Suppressor macrophage treated with lipopolysaccharide for 4 hours (primary cell): Measurements from ENCODE around the gene ADAM20.
"Not testable (repeated sequence)": the region's sequence is repeated elsewhere in the genome, so short reads cannot be mapped to it uniquely, and the experiment has no call there.

ENCODE experiments used
- DNase-seq: peaks from one replicate; pipeline ENCODE4 v3.0.0-alpha.2; 2020

Gene ADAM20

DNA sequence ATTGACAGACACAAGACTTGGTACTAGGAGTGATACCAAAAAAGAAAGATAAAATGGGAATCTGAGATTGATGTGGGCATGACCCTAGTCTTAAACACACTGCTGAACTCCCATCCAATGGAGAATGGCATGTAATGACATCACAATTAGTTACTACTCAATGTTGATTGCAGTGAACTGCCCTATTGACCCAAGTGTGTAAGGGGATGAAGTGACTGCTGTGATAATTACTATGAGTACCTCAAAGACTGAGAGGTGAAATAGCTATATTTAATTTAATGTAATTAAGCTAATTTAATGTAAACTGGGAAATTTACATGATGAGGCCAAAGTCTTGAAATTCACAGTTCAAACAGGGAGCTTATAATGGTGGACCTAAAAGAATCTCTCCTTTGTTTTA, at the start of gene ADAM20:
ADAM20 (minus strand) TSS at position 101 of the 400 bp plus-strand sequence. CDS start 10,247 bp downstream, outside the sequence.
- no peak for DNase-seq

DNA sequence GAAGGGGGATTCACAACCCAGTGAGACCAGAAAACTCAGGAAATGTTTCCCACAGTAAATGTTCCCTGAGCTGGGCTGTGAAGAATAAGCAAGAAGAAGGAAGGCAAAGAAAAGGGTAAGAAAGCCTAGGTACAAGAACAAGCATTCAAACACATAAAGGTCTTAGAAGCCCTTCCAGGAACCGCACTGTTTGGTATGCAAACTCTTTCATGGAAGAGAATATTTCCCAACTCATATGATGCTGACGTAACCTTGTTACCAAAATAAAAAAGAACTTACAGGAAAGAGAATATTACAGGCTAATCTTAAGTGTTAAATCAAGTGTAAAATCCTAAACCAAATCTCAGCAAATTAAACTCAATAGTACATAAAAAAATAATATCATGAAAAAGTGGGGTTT, 42.1 kb upstream of the ADAM20 start:
- no peak for DNase-seq

DNA sequence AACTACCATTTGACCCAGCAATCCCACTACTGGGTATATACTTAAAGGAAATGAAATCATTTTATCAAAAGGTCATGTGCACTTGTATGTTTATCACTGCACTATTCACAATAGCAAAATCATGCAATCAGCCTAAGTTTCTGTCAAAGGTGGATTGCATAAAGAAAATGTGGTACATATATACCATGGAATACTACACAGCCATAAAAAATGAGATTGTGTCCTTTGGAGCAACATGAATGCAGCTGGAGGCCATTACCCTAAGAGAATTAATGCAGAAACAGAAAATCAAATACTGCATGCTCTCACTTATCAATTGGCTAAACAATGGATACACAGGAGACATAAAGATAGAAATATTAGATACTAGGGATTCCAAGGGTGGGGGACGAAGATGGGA, 38.2 kb upstream of the ADAM20 start:
- DNase-seq = no peak

DNA sequence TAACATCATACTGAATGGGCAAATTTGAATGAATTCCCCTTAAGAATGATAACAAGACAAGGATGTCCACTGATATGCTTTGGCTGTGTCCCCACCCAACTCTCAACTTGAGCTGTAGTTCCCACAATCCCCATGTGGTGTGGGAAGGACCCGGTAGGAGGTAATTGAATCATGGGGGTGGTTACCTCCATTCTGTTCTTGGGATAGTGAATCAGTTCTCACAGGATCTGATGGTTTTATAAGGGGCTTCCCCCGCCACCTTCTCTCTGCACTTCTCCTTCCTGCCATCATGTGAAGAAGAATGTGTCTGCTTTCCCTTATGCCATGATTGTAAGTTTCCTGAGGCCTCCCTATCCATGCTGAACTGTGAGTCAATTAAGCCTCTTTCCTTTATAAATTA, 36.3 kb upstream of the ADAM20 start:
- DNase-seq = no peak

DNA sequence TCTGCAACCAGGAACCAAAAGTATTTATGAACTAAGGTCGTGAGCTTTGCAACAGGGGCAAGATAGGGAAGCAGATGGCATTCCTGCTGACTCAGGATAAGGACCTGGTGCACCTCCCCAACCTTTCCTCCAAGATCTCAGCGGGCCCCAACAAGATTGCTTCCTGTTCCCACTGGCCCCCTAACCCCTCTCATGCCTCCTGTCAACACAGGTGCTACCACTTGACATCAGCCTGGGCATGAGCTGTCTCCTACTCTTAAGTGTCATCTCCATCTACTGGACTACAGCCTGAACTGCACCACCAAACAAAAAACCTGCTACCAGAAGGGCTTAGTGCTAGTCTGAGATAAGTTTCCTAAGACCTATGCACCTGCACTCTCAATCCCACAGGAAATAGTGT, 33.0 kb upstream of the ADAM20 start:
- DNase-seq = peak; percentile 18

DNA sequence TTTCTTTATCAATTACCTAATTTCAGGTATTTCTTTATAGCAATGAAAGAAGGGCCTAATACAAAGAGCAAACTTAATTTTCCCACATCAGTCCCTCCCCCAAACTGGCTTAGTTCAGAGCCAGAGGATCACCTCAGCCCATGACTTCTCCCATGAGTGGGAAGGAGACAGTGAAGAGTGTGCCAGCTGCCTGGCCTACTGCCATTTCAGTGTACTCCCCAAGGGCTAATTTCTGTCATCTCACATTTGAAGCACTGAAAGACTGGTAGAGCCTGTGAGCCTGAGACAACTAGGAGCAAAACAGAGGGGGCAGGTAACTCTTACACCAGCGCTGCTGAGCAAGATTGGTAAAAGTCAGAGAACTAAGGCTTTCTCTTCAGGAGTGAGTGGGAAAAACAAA, 29.1 kb upstream of the ADAM20 start:
- no peak for DNase-seq

DNA sequence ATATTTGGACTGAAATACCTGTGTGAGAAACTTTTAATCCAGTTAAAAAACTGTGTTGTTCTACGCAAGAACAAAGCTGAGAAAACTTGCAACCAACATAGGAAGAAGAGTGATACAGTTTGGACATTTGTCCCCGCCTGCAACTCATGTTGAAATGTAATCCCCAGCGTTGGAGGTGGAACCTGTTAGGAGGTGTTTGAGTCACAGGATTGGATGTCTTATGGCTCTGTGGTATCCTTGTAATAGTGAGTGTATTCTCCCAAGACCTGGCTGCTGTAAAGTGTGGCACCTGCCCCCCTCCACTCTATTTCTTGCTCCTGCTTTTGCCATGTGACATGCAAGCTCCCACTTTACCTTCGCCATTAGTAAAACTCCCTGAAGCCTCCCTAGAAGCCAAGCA, 28.6 kb upstream of the ADAM20 start:
- DNase-seq = no peak

DNA sequence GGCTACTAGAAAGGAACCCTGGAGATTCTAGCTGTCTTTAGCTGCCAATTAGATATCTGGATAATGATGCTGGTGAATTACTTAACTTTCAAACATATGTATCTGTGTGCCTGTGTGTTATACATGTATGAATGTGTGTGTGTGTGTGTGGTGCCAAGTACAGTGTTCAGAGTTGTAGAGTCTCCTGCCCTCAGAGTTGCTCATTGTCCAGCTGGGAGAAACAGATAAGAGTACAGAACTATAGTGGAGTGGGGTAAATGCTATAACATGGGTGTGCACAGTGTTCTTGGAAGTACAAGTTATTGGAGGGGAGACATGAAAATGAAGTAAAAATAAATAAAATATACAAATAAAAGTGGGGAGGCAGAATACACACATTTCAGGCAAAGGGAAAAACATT, 23.6 kb upstream of the ADAM20 start:
- DNase-seq = no peak

DNA sequence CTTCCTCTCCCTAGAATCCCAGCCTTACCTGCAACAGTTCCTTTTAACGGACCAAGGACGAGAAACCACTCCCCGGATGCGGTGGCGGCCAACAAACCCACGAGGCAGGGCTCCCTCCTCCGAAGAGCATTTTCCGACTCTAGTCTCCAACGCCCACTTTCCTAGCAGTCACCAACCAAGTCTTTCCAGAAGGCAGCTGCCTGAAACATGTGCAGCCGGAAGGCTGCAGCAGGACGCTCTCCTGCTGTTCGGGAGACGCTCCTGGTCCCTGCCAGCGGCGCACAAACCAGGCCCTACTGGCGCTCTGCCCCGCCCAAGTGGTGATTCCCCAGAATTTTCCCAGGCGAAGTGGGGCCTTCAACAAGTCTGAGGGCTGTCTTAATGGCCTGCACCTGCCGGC, 21.1 kb upstream of the ADAM20 start:
- no peak for DNase-seq

DNA sequence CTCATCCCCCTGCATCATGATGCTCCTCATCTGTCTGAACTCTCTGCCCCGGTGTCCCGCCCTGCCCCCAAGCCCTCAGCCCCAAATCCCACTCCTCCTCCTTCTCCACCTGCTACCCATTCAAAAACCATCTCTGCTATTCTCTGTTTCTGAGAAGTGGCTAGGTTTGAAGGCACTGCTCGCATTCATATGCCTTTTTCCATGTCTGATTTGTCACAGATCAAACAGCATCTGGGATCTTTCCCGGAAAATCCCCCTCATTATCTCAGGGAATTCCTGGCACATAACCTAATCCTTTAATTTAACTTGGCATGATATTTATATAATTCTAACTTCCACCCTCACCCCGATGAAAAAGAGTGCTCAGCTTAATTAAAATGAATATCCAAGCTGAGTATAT, 3.3 kb upstream of the ADAM20 start:
- no peak for DNase-seq

DNA sequence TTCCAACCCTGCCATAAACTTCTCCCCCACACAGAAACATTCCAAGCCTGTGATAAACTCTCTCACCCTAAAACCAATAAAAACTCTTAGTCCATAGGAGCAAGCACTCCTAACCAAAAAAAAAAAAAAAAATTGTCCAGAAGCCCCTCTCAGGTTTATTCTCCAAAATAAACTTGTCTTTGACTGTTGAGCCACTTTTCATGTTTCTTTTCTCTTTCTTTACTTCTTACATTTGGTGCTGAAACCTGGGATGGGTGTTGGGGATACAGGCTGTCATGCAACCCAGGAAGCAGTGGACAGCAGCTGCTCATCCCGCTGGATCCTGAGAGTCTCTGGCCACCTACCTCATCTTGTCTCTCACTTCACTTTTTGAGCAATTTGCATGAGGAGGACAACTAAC, 2.0 kb upstream of the ADAM20 start:
- DNase-seq = no peak

DNA sequence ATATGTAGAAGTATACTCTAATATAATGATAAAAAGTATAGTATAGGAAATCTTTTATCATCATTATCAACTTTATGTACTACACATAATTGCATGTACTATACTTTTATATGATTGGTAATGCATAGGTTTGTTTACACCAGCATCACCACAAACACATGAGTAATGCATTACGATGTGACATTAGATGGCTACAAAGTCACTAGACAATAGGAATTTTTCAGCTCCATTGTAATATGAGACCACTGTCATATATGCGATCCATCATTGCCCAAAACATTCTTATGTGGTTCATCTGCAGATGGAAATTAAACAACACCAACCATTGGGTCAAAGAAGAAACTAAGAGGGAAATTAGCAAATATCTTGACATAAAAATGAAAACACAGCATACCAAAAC, 4.4 kb downstream of the ADAM20 start:
- no peak for DNase-seq

DNA sequence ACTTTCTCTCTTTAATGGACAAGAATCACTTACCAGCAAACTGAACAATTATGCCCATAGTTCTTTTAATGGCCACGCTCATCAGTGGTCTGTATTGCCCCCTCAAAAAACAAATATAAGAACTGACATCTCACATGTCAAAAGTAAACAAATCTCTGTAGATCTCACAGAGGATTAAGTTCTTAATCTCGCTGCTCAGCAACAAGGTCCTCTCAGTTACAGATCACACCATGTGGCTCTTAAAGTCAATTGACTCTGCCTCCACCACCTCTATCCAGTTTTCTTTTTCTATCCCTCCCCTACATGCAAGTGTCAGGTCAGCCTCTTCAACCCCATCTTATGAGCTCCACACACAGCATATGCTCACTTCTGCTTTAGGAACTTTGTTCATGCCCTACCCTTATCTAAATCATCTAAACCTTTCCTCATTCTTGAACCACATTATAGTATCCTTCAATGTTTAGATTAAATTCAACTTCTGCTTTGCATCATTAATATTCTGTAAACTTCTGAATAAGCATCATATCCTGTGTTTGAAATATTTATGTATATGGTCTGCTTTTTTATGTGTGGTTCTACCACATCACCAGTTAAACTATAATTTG, 7.2 kb downstream of the ADAM20 start:
- no peak for DNase-seq

DNA sequence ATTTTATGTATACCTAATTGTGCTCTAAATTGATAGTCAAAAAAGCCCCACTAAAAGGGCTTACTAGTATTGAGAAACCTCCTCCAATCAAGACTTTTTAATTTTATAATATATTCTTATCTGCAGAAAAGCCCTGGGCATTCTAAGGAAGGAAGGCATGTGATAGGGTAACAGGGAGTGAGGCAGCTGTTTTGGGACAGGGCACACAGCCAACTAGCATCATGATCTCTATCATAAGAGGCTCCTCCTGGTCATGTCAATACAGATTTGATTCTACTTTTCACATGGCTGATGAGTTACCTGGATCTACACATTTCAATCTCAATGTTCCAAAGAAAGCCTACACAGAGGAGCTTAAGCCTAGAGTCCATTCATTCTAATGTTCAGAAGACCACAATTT, 9.1 kb downstream of the ADAM20 start:
- no peak for DNase-seq

DNA sequence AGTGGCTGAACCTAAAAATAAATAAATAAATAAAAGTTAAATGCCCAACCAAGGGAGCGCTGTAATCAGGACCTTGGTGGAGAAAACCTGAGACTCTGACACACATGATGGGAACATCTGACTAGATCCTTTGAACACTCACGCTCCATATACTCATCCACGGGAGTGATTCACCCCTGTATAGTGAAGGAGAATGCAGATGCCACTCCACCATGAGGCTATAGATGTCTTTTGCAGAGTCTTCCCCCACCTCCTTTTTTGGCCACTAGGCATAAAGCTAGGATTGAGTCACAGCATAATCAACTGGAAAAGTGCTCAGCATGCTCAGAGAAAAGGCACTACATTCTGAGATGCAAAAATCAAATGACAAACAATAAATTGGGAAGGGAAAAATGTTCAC, 19.0 kb downstream of the ADAM20 start:
- no peak for DNase-seq

DNA sequence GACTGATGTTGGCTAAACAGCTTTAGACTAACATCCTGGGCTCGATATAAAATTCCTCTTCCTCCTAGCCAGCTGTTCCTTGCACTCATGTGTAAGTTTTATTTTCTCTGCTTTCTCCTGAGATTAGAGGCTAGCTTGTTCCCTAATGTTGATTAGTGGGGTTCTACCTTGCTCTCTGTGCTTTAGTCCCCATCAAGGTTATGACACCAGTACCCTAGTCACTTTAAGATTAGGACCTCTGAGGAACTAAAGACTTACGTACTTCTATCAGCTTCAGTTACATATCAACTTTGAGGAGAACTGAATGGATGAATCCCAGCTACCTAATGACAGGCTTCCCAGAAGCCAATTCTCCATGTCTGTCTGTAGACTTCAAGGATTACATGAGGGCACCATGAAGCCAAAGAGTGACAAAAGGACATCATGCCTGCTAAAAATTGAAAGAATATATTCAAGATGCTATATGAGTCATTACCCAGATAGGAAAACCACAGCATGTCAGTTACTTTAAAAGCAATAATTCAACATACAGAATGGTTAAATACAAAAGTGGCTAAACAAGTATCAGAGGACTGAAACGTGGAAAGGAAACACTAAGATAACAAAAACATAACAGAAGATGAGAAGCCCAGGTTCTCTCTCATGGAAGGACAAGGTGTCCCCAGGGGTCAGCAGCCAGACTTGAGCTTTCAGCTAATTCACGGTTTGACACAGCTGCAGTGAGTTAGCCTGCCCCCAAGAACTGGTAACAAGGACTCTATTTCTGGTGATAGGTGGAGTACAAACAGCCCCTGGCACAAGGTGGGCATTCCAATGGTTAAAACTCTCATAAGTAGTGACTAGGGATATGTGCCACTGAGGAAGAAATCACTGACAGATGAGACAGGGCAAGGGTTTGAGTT, 20.4 kb downstream of the ADAM20 start:
- DNase-seq = no peak

DNA sequence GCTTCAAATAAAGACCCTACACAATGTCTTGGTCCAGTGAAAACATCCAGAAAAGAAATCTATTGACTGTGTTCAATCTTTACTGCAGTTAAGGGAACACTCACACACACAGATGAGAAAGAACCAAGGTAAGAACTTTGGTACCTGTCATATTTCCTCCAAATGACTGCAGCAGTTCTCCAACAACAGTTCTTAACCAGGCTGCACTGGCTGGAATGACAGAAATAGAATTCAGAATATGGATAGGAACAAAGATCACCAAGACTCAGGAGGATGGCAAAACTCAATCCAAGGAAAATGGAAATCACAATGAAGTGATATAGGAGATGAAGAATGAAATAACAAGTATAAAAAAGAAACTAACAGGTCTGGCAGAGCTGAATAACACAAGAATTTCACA, 36.6 kb downstream of the ADAM20 start:
- no peak for DNase-seq

DNA sequence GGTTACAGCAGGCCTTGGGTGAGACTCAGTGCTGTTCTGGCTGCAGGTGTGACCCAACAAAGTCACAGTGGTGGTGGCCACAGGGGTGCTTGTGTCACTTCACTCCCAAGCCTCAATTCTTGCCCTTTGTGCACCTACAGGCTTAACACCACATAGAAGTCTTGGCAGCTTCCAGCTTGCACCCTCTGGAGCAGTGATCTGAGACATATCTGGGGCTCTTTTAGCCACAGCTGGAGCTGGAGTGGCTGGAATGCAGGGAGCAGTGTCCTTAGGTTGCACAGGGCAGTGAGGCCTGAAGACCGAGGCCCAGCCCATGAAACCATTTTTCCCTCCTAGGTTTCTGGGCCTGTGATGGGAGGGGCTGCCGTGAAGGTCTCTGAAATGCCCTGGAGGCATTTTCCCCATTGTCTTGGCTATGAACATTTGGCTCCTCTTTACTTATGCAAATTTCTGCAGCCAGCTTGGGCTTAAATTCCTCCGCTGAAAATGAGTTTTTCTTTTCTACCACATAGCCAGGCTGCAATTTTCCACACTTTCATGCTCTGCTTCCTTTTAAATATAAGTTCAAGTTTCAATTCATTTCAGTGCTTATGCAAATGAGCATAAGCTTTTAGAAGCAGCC, 45.1 kb downstream of the ADAM20 start:
- no peak for DNase-seq

DNA sequence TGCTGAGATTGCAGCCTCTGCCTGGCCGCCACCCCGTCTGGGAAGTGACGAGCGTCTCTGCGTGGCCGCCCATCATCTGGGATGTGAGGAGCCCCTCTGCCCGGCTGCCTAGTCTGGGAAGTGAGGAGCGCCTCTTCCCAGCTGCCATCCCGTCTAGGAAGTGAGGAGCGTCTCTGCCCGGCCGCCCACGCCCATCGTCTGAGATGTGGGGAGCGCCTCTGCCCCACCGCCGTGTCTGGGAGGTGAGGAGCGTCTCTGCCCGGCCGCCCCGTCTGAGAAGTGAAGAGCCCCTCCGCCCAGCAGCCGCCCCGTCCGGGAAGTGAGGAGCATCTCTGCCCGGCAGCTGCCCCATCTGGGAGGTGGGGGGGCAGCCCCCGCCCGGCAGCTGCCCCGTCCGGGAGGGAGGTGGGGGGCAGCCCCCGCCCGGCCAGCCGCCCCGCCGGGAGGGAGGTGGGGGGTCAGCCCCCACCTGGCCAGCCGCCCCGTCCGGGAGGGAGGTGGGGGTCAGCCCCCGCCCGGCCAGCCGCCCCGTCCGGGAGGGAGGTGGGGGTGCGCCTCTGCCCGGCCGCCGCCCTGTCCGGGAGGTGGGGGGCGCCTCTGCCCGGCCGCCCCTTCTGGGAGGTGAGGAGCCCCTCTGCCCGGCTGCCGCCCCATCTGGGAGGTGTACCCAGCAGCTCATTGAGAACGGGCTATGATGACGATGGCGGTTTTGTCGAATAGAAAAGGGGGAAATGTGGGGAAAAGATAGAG, 57.3 kb downstream of the ADAM20 start:
- DNase-seq = not testable (repeated sequence)

DNA sequence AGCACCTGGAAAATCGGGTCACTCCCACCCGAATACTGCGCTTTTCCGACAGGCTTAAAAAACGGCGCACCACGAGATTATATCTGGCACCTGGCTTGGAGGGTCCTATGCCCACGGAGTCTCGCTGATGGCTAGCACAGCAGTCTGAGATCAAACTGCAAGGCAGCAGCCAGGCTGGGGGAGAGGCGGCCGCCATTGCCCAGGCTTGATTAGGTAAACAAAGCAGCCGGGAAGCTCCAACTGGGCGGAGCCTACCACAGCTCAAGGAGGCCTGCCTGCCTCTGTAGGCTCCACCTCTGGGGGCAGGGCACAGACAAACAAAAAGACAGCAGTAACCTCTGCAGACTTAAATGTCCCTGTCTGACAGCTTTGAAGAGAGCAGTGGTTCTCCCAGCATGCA, 59.3 kb downstream of the ADAM20 start:
- DNase-seq = not testable (repeated sequence)

DNA sequence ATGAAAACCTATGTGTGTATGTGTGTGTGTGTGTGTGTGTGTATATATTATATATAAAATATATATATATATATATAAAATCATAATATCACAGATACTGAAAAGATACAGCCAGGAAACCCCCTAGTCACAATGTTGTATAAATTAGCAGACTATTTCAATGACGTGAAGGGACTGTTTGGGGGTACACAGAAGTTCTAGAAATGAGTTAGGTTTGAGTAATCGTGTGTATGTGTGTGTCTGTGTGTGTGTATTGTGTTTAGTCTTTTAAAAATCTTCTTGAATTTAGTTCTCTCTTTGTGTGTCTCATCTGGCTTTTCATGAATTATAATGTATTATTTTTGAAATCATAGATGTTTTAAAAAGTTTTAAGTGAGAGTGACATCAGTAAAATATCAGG, 61.0 kb downstream of the ADAM20 start:
- no peak for DNase-seq
